ENCODE measurements around the gene NUDT3. TPM values are rescaled to one million over a fixed set of nuclear protein-coding genes. Genes with fewer than 3 reads are reported as not detected.
A peak's percentile ranks its signal among the peaks of the same experiment; 100 is the strongest.
"Not testable (repeated sequence)": the region's sequence is repeated elsewhere in the genome, so short reads cannot be mapped to it uniquely, and the experiment has no call there.

NUDT3 gene
- total RNA-seq, 2 donors from 2014 or later = 7.9 to 15.1 TPM

DNA sequence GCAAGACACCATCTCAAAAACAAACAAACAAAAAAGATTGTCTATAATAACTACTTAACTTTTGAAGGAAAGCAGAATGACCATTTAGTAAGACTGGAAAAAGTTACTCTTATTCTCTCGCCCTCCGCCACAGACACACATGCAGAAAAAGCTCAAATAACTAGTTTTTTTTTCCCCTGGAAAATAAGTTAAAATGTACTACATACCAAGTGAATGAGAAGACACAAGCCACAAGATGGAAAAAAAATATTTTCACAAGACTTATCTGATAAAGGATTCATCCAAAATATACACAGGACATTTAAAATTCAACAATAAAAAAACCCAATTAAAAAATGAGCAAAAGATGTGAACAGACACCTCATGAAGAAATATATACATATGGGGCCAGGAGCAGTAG is 31.9 kb downstream of the NUDT3 start:
- Mint-ChIP-seq H3K9me3 (no peaks in the 10 kb centered on the region), H3K27ac (no peak overlapping the region), H3K36me3 (no peaks in the 10 kb centered on the region)
- DNase-seq (ENCODE audit: low spot score in 2 of 2) (no peak), ATAC-seq (no peak)

DNA sequence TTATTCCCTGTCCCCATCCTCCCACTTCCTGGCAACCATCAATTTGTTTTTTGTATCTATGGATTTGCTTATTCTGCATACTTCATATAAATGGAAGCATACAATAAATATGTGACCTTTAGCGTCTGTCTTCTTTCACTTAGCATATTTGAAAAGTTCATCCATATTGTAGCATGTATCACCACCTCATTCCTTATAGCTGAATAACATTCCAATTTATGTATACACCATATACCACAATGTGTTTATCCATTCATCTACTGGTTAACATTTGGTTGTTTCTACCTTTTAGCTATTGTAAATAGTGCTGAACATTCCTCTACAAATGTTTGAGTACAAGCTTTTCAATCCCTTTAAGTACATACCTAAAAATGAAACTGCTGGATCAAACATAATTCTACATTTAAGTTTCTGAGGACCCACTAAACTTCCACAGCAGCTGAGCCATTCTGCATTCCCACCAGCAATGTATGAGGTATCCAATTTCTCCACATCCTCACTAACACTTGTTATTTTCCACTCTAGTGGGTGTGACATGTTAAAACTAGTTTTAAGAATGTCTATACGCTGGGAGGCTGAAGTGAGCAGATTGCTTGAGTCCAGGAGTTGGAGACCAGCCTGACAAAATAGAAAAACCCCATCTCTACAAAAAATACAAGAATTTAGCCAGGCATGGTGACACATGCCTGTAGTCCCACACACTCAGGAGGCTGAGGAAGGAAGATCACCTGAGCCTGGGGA is 32.9 kb downstream of the NUDT3 start:
- Mint-ChIP-seq H3K36me3 (no peaks in the 10 kb centered on the region), H3K27ac (peak overlapping the region in 1 of 2 donors; percentile 32), H3K9me3 (no peaks in the 10 kb centered on the region)
- DNase-seq (ENCODE audit: low spot score in 2 of 2) (no peak), ATAC-seq (no peak)

DNA sequence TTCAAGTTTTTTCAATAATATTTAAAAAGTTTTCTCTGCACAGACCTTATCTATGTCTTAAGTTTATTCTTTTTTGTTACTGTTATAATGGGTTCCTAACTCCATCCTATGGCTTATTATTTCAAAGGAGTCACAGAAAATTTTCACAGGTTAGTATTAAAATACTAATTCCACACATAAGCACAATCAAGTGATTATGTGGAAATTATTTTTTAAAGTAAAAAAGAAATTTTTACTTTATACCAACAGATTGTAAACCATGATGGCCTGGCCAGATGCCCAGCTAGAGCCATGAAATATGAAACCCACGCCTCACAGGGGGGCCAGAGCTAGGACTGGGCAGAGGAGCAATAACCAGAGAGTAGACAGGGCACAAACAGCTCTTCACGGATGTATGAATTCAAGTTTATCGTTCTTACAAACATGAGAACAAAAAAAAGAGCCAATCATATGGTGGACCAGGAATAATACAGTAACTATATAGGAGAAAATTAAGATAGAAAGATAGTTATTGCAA is 34.0 kb downstream of the NUDT3 start:
- H3K36me3 Mint-ChIP-seq = no peaks in the 10 kb centered on the region
- no peak for DNase-seq (ENCODE audit: low spot score in 2 of 2)

GRCh38 chr6:34357937-34358336 is 34.5 kb downstream of the NUDT3 start:
- no peaks in the 10 kb centered on the region for H3K9me3 Mint-ChIP-seq
- ATAC-seq = no peak
- H3K27ac Mint-ChIP-seq = no peak overlapping the region
- no peak for DNase-seq (ENCODE audit: low spot score in 2 of 2)
- H3K36me3 Mint-ChIP-seq = no peaks in the 10 kb centered on the region

More for the DNA sequence above, 34.0 kb downstream of the NUDT3 start:
- no peak overlapping the region for H3K27ac Mint-ChIP-seq
- no peaks in the 10 kb centered on the region for H3K9me3 Mint-ChIP-seq
- ATAC-seq = no peak

DNA sequence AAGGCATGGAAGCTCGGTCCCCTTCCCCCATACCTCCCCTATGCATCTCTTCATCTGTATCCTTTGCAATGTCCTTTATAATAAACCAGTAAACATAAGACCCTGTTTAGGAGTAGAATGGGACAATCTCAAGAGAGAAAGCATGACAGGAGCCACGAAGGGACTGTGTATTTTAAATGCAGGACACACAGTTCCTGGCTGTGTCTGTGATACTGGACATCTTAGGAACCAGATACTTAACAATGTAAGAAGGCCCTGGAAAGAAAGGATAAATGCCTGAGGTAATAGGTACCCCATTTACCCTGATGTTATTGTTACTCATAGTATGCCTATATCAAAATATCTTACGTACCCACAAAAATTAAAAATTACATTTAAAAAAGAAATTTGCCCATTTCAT is 36.6 kb downstream of the NUDT3 start:
- Mint-ChIP-seq H3K27ac (no peak overlapping the region), H3K36me3 (no peaks in the 10 kb centered on the region), H3K9me3 (no peaks in the 10 kb centered on the region)
- ATAC-seq (no peak), DNase-seq (ENCODE audit: low spot score in 2 of 2) (no peak)

GRCh38 chr6:34354230-34354629 is 38.2 kb downstream of the NUDT3 start:
- H3K9me3 Mint-ChIP-seq; H3K27ac Mint-ChIP-seq; ATAC-seq; DNase-seq (ENCODE audit: low spot score in 2 of 2); H3K36me3 Mint-ChIP-seq: not testable (repeated sequence)

- not testable (repeated sequence) for H3K27ac Mint-ChIP-seq; DNase-seq (ENCODE audit: low spot score in 2 of 2); ATAC-seq; H3K36me3 Mint-ChIP-seq; H3K9me3 Mint-ChIP-seq
Measured at GRCh38 chr6:34353530-34353929, 38.9 kb downstream of the NUDT3 start.

DNA sequence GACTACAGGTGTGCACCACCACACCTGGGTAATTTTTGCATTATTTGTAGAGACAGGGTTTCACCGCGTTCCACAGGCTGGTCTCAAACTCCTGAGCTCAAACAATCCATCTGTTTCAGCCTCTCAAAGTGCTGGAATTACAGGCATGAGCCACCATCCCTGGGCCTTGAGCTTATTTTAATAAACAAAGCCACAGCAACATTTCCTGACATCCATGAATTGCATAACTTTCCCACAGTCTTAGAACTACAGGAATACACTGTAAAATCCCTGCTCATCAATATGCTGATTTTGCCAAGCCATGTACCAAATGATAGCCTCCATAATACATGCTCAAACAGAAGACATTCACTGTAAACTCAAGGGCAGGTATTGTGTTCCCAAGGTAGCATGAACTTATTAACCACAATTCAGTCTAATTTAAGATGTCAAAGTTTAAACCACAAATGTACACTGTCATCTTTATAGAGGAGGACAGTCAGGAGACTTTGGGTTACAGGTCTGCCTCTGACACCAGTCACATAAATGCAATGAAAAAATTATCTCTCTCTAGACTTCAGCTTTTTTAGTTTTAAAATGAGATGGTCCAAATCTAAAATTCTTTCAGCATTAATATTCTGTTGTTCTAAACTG is 40.0 kb downstream of the NUDT3 start:
- ATAC-seq = no peak
- Mint-ChIP-seq H3K27ac (no peak overlapping the region), H3K9me3 (no peaks in the 10 kb centered on the region), H3K36me3 (no peaks in the 10 kb centered on the region)
- DNase-seq (ENCODE audit: low spot score in 2 of 2) = no peak

GRCh38 chr6:34350934-34351217 is 41.6 kb downstream of the NUDT3 start:
- DNase-seq (ENCODE audit: low spot score in 2 of 2) = no peak
- Mint-ChIP-seq H3K27ac (no peak overlapping the region), H3K9me3 (no peaks in the 10 kb centered on the region), H3K36me3 (peaks cover 0 to 6% of the 10 kb centered on the region in 2 donors)
- ATAC-seq = no peak

DNA sequence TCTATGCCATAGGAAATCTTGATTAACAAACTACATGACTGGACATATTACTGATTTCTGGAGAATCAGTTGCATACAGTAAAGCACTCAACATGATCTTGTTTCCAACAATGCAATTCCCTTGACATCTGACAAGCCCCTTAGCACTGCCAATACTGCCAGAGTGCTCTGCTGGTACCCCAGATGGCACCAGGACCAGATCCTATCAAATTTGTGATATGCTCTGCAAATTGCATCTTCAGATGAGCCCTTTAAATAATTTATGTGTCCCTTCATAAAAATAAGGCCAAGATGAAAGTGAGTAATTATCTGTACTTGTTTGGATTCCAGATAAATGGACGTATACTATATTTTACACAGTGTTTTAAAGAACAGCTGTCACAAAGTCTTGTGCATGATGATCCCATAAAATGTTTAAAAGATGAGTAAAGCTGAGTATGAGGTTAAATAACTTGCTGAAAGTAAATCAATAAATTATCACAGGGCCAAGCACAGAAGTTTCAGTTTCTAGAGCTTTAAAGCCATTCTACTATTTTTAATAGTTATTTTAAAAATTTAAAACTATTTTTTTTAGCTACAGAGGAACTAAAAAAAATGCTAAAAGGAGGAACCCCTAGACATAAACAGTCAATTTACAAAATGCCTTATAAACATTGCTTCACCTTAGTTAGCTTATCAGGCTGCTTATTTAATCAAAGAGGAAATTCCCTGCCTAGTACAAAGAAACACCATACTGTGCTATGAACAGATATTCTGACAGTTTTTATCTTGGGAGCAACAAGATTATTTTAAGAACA is 42.1 kb downstream of the NUDT3 start:
- Mint-ChIP-seq H3K9me3 (no peaks in the 10 kb centered on the region), H3K36me3 (peaks cover 0 to 6% of the 10 kb centered on the region in 2 donors), H3K27ac (no peak overlapping the region)
- no peak for DNase-seq (ENCODE audit: low spot score in 2 of 2)
- no peak for ATAC-seq

DNA sequence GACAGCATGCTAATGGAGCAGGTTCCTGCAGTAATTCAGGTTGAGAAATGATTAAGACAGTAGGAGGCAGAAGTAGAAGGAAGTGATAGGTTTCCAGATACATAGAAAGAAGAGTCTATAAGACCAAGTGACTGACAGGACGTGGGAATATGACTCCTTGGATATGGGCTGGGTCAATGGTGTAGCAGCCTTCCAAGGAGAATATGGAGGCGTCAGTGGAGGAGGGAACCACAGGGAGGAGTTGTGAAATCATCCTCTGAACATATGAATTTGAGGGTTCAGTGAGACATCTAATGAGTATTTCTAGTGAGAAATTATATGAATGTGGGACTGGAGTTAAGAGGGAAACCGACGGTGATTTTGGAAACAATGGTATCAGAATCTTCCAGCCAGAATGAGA is 43.3 kb downstream of the NUDT3 start:
- H3K36me3 Mint-ChIP-seq = peaks cover 0 to 6% of the 10 kb centered on the region in 2 donors
- no peak for DNase-seq (ENCODE audit: low spot score in 2 of 2)
- H3K9me3 Mint-ChIP-seq = no peaks in the 10 kb centered on the region
- no peak for ATAC-seq
- no peak overlapping the region for H3K27ac Mint-ChIP-seq

- Mint-ChIP-seq H3K9me3 (no peaks in the 10 kb centered on the region), H3K36me3 (peaks cover 0 to 6% of the 10 kb centered on the region in 2 donors)
- DNase-seq (ENCODE audit: low spot score in 2 of 2) = no peak
Measured at GRCh38 chr6:34347303-34347702, 45.2 kb downstream of the NUDT3 start.

GRCh38 chr6:34346175-34347119 is 46.0 kb downstream of the NUDT3 start:
- DNase-seq (ENCODE audit: low spot score in 2 of 2) (no peak), ATAC-seq (no peak)
- H3K36me3 Mint-ChIP-seq = peaks cover 0 to 6% of the 10 kb centered on the region in 2 donors
- no peaks in the 10 kb centered on the region for H3K9me3 Mint-ChIP-seq
- H3K27ac Mint-ChIP-seq = peak overlapping the region in 1 of 2 donors; percentile 26

More at GRCh38 chr6:34347303-34347702, 45.2 kb downstream of the NUDT3 start:
- no peak for ATAC-seq
- no peak overlapping the region for H3K27ac Mint-ChIP-seq

DNA sequence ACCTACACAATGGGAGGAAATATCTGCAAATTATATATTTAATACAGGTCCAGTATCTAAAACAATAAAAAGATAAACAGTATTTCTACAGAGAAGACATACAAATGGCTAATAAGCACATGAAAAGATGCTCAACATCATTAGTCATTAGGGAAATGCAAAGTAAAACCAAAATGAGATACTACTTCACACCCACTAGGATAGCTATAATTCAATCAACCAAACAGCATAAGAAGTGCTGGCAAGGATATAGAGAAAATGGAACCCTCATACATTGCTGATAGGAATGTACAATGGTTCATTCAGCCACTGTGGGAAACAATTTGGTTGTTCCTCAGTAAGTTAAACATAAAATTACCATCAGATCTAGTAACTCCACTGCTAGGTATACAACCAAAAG is 48.7 kb downstream of the NUDT3 start:
- Mint-ChIP-seq H3K27ac (peak overlapping the region in 1 of 2 donors; percentile 55), H3K36me3 (peaks cover 0 to 6% of the 10 kb centered on the region in 2 donors), H3K9me3 (no peaks in the 10 kb centered on the region)
- no peak for DNase-seq (ENCODE audit: low spot score in 2 of 2)
- ATAC-seq = no peak

GRCh38 chr6:34342247-34342646 is 50.2 kb downstream of the NUDT3 start:
- Mint-ChIP-seq H3K36me3 (peaks cover 0 to 6% of the 10 kb centered on the region in 2 donors), H3K9me3 (no peaks in the 10 kb centered on the region), H3K27ac (peak overlapping the region in 1 of 2 donors; percentile 5)
- DNase-seq (ENCODE audit: low spot score in 2 of 2) (no peak), ATAC-seq (no peak)

- Mint-ChIP-seq H3K27ac (no peak overlapping the region), H3K9me3 (no peaks in the 10 kb centered on the region), H3K36me3 (peaks cover 0 to 6% of the 10 kb centered on the region in 2 donors)
- DNase-seq (ENCODE audit: low spot score in 2 of 2) (no peak), ATAC-seq (no peak)
Measured at GRCh38 chr6:34341481-34341971, 50.9 kb downstream of the NUDT3 start.
